Left renal pelvis (tissue), 4 donors: ENCODE results near the gene CD79A. TPM values are rescaled to one million over a fixed set of nuclear protein-coding genes. Genes with fewer than 3 reads are reported as not detected.
"Not testable (repeated sequence)": the region's sequence is repeated elsewhere in the genome, so short reads cannot be mapped to it uniquely, and the experiment has no call there.

Experiments used
- DNase-seq, 4 donors: peaks; one replicate each; pipeline ENCODE4 v3.0.0-alpha.2; 2013; ENCODE audit warnings: low read depth in 4 of 4, low spot score in 3 of 4
- polyA plus RNA-seq, 4 donors: library from polyadenylated mRNA; unstranded; fragments of 120-200 nt; gene quantifications; one replicate each; pipeline ENCODE4 v1.2.1, GENCODE V29; 2013; ENCODE audit not compliant: insufficient read length in 4 of 4

The CD79A gene
- polyA plus RNA-seq, 4 donors, result 0.62 to 2.3 (median 0.94) TPM

DNA sequence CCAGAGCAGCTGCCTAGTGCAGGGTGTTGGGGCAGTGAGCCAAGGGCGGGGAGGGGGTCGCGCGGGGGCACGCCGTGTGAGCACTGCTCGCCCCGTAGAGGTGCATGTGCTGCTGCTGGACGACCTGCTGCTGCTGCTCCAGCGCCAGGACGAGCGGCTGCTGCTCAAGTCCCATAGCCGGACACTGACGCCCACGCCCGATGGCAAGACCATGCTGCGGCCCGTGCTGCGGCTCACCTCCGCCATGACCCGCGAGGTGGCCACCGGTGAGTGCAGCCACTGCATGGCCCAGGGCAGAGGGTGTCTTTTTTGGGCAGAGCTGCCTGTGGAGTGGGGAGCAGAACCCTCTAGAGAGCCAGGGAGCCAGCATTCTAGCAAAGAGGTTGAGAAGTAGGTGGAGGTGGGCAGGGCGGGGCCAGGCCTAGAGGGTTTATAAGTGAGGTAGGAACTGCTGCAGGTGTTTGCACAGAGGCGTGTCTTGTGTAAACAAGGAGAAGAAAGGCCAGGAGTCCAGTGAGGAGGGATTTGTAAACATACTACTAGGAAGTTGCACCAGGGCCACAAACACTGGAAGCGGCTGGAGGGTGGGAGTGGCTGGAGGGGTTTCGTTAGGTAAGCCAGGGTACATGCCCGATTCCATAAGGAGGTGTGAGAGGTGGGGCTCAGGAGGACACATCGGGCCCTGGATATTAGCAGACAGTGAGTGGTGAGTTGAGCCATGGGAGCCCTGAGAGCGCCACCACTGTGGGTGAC, 27.2 kb downstream of the CD79A start:
- no peak for DNase-seq

DNA sequence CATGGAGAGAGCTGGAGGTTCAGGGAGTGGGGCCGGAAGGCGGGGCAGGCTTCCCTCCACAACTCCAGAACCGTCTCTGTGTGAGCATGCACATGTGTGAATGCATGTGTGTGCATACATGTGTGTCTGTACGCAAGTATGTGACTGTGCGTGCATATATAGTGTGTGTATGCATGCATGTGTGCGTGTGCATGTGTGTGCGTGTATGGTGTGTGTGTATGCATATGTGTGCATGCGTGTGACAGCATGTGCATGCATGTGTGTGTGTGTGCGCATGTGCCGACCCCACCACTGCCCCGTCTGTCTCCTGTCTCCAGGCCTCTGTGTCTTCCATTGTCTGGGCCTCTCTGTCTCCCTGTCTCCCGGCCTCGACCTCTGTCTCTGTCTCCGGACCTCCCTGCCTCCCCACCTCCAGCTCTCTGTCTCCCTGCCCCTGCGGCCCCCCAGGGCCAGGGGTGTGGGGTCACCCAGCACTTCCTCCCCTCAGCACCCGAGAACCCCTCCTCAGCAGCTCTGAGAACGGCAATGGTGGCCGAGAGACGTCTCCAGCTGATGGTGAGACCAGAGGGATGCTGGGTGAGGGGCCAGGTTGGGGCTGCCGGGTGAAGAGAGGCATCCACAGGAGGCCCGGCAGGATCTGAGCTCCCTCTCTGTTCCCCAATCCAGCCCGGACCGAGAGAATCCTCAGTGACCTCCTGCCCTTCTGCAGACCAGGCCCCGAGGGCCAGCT, 28.4 kb downstream of the CD79A start:
- no peak for DNase-seq

DNA sequence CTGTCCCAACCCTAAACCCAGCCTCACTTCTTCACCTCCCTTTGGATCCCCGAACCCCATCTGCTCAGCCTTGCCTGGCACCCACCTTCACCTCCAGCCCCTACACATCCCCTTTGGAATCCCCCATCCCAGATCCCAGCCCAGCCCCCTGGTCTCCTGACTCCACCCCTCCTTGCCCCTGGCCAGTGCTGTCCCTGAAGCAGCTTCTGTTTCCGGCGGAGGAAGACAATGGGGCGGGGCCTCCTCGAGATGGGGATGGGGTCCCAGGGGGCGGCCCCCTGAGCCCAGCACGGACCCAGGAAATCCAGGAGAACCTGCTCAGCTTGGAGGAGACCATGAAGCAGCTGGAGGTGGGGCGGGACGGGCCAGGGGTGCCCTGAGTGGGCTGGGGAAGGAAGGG, 29.2 kb downstream of the CD79A start:
- no peak for DNase-seq

DNA sequence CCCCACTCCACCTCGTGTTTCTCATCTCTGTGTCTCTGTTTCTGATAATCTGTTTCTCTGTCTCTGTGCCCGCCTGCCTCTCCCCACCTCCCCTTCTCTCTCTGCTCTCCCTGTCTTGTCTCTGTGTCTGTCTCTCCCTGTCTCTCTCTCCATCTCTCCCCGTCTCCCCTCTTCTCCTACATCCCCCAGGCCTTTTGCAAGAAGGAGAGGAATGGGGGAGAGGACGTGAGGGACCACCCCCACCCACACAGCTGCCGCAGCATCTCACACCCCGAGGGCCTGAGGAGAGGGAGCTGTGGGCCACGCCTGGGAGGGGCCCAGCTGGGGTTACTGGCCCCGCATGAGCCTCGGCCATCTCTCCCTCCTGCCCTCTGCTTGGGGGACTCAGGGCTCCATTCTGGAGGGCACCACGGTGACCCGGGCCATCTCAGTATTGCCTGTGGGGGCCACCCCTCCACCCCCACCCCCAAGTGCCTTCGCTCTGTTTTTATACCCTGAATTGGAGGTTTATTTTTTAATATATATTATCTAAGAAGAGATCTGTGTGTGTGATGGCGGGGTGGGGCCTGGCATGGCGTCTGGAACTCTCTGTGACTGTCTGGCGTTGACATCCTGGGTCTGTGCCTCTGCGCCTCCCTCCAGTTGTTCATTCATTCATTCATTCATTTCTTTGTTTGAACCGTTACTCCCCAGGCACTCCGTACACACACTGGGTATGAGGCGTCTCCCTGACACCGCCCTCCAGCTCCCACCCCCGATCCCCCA, 30.0 kb downstream of the CD79A start:
- no peak for DNase-seq

DNA sequence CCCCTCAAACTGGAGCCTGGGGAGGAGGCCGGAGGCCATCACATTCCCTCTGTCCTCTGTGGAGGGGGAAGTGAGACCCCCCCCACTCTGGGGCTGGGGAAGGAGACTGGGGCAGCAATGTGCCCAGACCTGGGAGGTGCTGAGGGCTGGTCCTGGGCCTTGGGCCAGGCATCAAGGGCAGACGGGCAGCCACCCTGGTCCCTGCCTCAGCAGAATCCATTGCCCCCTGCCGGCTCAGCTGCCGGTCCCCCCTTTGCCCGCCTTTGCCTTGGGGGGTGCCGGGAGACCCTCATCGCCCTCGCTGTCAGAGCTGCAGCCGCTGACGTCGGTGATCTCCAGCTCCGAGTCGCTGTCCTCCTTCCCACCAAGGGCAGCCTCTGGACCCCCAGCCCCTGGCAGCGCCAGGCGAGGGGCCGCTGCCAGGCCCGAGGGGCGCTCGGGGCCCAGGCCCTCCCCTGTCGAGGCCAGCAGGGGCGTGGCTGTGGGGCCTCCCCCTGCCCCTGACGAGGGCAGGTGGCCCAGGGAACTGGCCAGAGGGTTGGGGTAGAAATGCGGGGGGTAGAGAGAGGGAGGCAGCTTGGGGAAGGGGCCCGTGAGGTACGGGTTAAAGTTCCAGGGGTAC, 31.0 kb downstream of the CD79A start:
- DNase-seq, result no peak

DNA sequence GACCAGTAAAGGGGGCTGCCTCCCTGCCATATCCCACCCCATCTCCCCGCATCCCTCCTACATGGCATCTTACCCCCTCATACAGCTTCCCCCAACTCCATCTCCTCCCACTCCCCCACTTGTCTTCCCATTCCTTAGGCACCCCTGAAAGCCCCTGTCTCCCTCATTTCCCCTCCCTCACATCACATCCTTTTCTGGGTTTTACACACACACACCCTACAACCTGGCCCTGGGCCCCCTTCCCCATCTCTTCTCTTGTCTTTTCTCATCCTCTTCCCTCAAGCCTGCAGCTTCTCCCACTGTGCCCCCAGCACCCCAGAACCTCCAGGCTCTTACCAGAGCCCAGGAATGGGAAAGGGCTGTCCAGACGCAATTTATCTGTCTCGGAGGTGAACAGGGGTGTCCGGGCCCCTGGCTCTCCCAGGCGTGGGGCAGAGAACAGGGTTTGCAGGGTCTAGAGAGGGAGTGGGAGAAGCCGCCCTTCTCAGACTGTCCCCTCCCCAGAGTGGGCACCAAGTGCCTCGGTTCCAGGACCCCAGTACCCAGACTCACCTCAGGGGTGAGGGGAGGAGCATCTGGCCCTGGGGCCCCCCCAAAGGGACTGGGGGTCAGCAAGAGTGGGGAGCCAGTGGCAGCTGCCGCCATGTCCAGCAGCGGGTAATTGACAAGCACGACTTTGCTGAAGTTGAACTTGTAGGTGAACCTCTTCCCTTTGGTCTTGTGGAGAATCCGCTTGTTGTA, 31.8 kb downstream of the CD79A start:
- no peak for DNase-seq

DNA sequence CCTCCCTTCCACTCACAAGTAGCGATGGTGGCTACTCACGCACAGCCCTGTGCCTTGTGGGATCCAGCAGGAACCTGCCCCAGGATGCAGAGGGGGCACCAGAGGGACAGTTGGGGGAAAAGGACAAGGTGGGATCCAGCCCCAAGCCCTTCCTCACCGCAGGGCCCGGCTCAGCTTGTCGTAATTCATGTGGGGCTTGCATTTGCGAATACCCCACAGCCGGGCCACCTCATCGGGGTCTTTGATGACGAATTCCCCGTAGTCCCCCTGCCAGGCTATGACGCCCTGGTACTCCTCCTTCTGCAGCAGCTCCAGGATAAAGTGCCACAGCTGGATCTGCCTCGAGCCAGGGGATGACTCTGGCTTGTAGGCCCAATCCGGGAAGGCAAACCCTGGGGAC, 32.6 kb downstream of the CD79A start:
- no peak for DNase-seq

DNA sequence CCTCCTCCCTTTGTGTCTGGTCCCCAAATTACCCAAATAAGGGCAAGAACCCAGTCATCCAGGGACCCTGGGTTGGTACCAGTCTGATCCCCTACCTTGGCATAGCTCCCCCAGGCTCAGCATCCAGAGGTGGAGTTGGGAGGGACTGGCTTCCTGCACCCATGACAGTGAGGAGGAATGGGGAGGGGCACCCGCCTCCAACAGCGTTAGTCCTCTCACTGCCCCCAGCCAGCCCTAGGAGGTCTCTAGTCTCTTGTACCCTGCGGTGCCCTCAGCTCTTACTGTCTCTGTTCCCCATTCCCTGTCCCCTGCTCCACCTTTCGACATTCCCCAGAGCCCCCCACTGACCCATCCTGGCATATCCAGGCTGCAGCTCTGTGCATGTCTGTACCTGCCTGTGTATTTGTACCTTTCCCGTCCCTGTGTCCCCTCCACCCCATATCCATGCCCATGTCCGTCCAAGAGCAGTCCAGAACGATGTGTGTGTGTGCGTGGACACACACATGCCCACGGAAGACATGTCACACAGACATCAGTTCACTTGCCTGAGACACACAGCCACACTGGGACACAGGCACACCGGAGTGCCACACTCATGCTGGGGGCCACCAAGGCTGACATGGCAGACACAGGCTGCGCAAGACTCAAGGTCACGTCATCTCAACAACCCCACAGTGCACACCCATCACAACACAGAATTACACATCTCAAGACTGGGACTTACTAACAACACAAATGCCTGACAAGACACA, 33.3 kb downstream of the CD79A start:
- no peak for DNase-seq

DNA sequence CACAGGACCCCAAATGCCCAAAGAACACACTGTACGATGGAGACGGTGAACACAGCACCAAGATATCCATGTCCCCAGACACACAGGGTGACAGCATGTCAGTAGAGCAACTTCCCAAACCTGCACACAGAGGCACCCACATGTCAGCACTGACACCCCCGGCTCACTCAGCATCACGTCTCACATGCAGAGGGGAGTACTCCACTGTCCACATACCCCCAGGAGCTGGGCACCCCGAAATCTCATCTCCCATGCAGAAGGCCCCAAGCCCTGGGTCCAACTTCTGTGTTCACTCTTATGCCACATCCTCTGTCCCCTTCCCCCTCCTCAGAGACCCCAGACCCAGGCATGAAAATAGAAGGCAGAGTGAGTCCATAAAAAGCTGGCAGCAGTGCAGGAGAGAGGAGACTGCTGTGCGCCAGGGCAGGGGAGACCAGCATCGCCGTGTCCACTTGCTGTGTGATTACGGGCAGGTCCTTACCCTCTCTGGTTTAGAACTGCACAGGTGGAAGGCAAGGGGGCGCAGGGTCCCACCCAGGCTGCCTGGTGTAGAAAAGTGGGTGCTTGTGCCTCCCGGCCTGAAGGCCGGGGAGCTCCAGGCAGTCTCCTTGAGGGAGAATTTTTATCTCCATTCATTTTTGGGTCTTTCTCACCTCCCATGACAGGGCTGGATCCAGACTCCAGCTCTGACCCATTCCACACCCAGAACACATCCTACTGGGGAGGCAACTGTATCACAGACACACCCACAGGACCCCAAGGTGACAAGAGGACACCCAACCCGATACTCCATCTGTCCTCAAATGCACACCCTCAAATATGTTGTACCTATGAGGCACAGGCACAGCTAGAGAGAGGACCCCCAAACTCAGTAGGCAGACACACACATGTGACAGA, 34.2 kb downstream of the CD79A start:
- DNase-seq, result no peak

DNA sequence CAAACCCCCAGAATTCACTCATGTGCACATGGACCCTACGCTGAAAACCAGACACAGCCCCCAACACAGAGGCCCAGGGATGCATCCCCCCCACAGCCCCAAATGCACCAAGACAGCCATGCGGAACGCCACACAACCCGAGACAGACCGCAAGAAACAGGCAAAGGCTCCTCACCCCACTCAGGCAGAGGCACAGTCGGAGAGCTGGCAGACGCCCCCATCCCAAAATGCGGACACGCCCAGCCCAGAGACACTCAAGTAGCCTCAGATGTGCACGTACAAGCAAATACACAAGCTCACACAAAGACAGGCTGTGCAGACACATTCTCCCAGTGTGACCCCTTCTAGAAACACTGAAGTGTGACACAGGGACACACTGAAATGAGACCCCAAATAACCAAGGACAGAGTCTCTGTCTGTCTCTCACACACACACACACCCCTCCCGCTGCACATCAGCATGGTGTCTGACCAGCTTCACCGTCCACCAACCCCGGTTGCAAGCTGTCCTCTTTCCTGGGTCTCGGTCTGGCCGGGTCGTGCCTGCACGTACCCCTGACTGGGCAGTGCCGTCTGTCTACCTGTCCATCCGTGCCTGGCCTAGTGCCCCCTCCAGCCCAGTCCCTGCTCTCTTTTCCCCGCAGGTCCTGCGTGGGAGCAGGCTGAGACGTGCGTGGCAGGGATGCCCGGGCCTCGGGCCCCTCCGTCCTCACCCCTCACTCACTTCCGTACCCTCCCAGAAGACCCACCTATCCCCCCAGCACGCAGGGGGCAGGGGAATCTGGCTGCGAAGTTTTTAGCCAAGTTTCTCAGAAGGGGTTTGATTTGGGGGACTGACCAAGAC, 35.0 kb downstream of the CD79A start:
- DNase-seq, result no peak

DNA sequence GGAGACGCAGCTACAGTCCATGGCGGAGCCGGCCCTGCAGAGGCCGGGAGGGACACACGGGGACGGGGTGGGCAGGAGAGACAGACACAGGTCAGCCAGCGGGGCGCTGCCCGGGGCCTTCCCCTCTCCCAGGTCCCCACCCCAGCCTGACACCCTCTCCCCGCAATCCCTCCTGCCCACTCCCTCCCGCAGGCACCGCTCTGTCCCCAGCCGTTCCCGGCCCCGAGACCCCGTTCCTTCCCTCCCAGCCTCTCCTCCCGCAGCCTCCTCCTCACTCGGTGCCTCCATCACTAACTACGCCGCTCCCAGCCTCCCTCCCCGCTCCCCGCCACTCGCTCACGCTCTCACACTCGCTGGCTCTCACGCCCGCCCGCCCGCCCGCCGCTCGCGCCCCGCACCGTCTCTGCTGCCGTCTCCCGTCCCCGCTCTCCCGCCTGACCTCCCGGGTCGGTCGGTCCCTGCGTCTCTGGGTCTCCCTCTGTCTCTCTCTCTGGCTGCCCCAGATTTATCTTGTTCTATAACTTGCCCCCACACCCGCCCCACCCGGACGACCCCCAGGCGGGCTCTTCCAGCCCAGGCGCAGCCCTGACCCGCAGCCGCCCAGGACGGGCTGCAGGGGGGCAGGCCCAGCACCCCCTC, 35.9 kb downstream of the CD79A start:
- no peak for DNase-seq

DNA sequence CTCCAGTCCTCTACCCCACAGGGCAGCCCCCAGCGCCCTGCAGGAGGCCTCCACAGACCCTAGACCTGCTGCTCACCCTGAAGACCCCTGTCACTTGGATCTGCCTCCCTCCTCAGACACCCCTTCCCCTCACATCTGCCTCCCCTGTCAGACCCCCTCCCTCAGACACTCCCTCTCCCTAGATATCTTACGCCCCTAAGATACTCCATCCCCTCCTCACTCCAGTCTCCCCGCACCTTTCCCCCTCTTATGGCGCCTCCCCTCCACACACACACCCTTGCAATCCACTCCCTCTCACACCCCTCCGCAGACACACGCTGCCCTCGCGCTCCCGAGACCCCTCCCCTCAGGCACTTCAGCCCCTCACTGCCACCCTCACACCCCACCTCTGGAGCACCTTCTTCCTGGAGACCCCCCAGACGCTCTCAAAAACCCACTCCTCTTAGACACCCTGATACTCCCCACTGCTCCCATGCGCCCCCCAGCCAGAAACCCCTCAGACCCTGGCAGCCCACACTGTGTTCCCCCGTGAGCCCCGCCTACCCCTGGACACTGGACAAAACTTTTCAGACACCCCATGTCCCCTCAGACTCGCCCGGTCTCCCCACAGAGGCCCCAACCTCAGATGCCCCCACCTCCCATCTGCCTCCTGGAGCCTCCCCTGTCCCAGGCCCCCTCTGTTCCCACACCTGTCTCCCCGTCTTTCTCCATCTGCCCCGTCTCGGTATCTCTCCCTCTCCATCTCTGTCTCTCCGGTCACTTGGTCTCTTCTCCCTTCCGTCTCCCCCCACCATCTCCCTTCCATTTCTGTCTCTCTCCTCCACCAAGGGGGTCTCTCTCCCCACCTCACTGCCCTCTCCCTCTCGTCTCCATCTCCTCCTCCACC, 36.7 kb downstream of the CD79A start:
- no peak for DNase-seq

DNA sequence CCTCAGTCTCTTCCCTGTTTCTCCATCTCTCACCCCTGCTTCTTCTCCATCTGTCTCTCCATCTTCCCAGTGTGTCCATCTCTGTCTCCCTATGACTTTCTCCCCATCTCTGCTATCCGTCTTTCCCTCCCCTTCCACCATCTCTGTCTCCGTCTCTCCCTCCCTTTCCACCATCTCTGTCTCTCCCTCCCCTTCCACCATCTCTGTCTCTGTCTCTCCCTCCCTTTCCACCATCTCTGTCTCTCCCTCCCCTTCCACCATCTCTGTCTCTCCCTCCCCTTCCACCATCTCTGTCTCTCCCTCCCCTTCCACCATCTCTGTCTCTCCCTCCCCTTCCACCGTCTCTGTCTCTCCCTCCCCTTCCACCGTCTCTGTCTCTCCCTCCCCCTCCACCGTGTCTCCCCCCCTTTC, 37.4 kb downstream of the CD79A start:
- not testable (repeated sequence) for DNase-seq

DNA sequence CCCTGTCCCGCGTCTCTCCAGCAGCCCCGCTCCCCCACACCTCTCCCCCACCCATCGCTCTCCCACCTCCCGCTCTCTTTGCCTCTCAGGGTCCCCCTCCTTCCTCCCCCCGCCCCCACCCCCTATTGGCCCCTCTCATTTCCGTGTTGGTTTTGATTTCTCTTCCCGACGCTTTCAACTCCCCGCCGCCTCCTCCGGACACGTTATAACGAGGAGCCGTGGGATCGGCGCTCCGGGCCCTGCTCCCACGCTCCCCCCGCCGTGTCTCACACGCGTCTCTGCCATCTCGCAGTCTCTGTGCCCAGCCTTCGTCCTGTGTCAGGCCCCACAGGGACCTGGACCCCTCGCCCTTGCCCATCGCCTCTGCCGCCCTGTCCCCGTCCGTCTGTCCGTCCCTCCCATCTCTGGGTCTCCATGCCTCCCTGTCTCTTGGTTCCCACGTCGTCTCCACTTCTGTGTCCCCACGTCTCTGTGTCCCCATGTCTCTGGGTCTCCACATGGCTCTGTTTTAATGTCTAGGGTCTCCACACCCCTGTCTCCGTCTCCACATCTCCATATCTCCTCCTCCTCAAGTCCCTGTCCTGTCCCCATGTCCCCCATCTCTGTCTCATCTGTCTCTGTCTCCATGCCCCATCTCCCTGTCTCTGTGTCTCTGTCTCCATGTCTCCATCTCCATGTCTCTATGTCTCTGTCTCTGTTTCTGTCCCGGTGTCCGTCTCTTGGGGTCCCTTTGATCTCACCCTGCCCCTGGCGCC, 38.1 kb downstream of the CD79A start:
- no peak for DNase-seq

DNA sequence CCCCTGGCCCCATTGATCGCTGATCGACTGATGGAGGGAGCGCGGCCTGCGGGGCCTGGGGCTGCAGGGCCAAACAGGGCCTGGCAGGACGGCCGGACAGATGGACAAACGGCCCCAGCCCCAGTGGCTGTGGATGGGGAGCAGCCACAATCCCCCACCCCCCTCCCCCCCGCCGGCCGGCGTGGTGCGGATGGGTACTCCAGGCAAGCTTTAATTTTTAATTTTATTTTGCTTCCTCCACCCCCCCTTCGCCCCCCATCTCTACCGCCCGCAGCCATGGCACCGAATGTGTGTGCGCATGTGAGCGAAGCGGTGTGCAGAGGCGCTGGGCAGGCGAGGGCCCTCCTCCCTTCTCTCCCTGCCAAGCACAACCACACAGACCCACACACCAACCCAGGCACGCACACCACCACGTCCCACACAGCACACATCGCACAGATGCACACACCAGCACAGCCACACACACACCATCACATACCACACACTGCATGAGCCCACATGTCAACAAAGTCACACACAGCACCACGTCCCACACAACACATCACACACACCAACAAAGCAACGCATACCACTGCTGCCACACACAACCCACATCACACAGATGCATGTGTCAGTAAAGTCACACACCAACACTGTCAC, 38.8 kb downstream of the CD79A start:
- no peak for DNase-seq
